Measurements from ENCODE around the gene TYRO3.

The TYRO3 gene
- long read RNA-seq, full-length matches to known transcripts, result 1 of 2 reads
- long read RNA-seq, partial matches to known transcripts, result 1 of 2 reads
- long read RNA-seq, other reads (novel, unspliced or antisense), result 0 of 2 reads

DNA sequence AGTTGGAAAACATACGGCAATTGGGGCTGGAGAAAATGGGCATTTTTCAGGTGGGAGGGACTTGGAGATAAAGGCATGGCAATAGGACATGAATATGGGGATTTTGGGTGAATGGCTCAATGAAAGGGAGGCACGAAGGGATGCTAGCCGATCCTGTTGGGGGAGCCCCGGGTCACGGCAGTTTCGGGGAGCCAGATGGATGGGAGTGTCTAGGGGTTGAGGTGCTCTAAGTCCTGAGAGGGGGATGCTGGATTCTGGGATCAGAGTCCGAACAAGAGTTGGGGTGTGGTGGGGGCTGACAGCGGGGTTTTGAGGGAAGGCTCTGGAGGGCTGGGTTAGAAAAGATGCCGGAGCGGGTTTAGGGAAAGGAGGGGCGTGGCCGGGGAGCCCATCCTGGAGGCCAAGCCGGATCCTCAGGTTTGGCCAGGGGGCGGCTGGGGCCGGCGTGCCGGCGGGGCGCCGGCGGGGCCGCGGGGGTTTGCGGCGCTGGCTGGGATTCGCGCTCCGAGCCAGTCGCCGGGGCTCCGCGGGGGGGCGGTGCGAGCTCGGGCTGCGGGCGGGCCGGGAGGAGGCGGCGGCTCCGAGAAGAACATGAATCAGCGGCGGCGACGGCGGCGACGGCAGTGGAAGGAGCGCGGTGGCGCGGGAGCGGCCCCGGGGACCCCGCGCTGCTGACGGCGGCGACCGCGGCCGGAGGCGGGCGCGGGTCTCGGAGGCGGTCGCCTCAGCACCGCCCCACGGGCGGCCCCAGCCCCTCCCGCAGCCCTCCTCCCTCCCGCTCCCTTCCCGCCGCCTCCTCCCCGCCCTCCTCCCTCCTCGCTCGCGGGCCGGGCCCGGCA lies at the start of gene TYRO3:
TSS of gene TYRO3 (plus strand) at position 813 of the 839 bp plus-strand sequence. CDS start 46 bp downstream, outside the sequence.
- TF ChIP-seq GABPA (IDR thresholded peaks at IDR 0.05; ENCODE audit: low read depth) (no peak), SPI1 (IDR thresholded peaks at IDR 0.05; ENCODE audit: borderline replicate concordance, low read depth) (no peak), POLR2AphosphoS5 (IDR thresholded peaks at IDR 0.05; ENCODE audit: low read depth) (no peak)
- TF ChIP-seq, protein P1, sequence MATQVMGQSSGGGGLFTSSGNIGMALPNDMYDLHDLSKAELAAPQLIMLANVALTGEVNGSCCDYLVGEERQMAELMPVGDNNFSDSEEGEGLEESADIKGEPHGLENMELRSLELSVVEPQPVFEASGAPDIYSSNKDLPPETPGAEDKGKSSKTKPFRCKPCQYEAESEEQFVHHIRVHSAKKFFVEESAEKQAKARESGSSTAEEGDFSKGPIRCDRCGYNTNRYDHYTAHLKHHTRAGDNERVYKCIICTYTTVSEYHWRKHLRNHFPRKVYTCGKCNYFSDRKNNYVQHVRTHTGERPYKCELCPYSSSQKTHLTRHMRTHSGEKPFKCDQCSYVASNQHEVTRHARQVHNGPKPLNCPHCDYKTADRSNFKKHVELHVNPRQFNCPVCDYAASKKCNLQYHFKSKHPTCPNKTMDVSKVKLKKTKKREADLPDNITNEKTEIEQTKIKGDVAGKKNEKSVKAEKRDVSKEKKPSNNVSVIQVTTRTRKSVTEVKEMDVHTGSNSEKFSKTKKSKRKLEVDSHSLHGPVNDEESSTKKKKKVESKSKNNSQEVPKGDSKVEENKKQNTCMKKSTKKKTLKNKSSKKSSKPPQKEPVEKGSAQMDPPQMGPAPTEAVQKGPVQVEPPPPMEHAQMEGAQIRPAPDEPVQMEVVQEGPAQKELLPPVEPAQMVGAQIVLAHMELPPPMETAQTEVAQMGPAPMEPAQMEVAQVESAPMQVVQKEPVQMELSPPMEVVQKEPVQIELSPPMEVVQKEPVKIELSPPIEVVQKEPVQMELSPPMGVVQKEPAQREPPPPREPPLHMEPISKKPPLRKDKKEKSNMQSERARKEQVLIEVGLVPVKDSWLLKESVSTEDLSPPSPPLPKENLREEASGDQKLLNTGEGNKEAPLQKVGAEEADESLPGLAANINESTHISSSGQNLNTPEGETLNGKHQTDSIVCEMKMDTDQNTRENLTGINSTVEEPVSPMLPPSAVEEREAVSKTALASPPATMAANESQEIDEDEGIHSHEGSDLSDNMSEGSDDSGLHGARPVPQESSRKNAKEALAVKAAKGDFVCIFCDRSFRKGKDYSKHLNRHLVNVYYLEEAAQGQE (IDR thresholded peaks at IDR 0.05; ENCODE audit: insufficient replicate concordance, low read depth), result no peak
- TF ChIP-seq, protein P2, sequence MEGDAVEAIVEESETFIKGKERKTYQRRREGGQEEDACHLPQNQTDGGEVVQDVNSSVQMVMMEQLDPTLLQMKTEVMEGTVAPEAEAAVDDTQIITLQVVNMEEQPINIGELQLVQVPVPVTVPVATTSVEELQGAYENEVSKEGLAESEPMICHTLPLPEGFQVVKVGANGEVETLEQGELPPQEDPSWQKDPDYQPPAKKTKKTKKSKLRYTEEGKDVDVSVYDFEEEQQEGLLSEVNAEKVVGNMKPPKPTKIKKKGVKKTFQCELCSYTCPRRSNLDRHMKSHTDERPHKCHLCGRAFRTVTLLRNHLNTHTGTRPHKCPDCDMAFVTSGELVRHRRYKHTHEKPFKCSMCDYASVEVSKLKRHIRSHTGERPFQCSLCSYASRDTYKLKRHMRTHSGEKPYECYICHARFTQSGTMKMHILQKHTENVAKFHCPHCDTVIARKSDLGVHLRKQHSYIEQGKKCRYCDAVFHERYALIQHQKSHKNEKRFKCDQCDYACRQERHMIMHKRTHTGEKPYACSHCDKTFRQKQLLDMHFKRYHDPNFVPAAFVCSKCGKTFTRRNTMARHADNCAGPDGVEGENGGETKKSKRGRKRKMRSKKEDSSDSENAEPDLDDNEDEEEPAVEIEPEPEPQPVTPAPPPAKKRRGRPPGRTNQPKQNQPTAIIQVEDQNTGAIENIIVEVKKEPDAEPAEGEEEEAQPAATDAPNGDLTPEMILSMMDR (IDR thresholded peaks at IDR 0.05; ENCODE audit: insufficient read depth, low read length), result no peak
- DNase-seq (ENCODE audit: low read depth in 1 of 2, low spot score in 1 of 2), result peak in 1 of 2 experiments; percentile 37
- no peak within 1 kb of the TSS for H3K27ac ChIP-seq (replicated peaks)
- H3K4me3 ChIP-seq (replicated peaks; ENCODE audit: insufficient read depth, low read length), result peak within 1 kb of the TSS; percentile 41
- H3K27me3 ChIP-seq (ENCODE audit: insufficient read depth, poor library complexity, severe bottlenecking), result peaks cover 10% of the 10 kb centered on the region

DNA sequence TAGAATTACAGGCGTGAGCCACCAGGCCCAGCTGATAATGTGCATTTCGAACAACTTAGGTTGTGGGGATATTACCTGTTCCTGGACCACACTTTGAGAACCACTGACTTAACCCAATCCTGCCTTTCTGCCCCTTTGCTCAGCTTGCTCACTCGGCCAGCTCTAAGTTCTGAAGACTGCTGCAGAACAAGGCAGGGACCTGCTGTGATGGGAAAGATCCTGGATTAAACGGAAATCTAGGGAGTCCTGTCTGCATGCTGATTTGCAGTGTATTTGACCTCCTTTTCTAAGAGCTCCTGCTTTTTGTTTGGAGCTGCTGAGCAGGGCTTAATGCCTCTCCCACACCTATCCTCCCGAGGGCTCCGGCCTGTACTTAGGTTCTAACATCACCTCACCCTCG lies 48.3 kb upstream of the TYRO3 start:
- Histone ChIP-seq H3K27ac (replicated peaks) (no peak overlapping the region), H3K4me3 (replicated peaks; ENCODE audit: insufficient read depth, low read length) (no peak overlapping the region), H3K27me3 (ENCODE audit: insufficient read depth, poor library complexity, severe bottlenecking) (peaks cover 16% of the 10 kb centered on the region)
- TF ChIP-seq, protein P1 (IDR thresholded peaks at IDR 0.05; ENCODE audit: insufficient replicate concordance, low read depth), result no peak
- TF ChIP-seq GABPA (IDR thresholded peaks at IDR 0.05; ENCODE audit: low read depth) (no peak), POLR2AphosphoS5 (IDR thresholded peaks at IDR 0.05; ENCODE audit: low read depth) (no peak), SPI1 (IDR thresholded peaks at IDR 0.05; ENCODE audit: borderline replicate concordance, low read depth) (no peak)
- TF ChIP-seq, protein P2 (IDR thresholded peaks at IDR 0.05; ENCODE audit: insufficient read depth, low read length), result no peak
- no peak for DNase-seq (ENCODE audit: low read depth in 1 of 2, low spot score in 1 of 2)

DNA sequence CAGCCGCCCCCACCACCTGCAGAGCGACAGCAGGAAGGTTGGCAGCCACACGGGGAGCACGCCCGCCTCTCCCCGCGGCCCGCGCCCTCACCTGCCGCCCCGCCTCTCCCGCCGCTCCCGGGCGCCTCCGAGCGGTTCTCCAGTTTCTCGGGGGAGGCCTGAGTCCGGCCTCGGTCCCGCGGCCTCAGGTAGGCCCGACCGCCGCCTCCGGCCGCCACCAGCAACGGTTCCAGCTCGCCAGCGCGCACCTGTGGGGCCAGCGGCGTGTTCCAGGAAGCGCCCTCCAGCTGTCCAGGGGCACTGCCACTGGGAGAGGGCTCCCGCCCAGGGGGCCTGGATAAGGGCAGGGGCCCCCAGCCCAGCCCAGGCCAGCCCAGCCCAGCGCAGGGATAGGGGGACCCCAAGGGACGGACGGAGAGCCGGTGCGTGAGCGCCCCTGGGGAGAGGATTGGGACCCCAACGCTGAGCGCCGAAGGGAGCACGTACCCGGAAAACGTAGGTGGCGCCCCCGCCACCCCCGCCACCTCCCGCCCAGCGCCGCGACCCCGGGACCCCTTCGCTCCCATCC lies 47.6 kb upstream of the TYRO3 start:
- Histone ChIP-seq H3K27ac (replicated peaks) (no peak overlapping the region), H3K27me3 (ENCODE audit: insufficient read depth, poor library complexity, severe bottlenecking) (peaks cover 16% of the 10 kb centered on the region), H3K4me3 (replicated peaks; ENCODE audit: insufficient read depth, low read length) (no peak overlapping the region)
- DNase-seq (ENCODE audit: low read depth in 1 of 2, low spot score in 1 of 2), result no peak
- TF ChIP-seq GABPA (IDR thresholded peaks at IDR 0.05; ENCODE audit: low read depth), result no peak
- TF ChIP-seq, protein P1 (IDR thresholded peaks at IDR 0.05; ENCODE audit: insufficient replicate concordance, low read depth), result no peak
- no peak for TF ChIP-seq POLR2AphosphoS5 (IDR thresholded peaks at IDR 0.05; ENCODE audit: low read depth)
- TF ChIP-seq, protein P2 (IDR thresholded peaks at IDR 0.05; ENCODE audit: insufficient read depth, low read length), result no peak
- no peak for TF ChIP-seq SPI1 (IDR thresholded peaks at IDR 0.05; ENCODE audit: borderline replicate concordance, low read depth)

Measured in HL-60 (cell line).